Head of caudate nucleus (tissue), 42 donors: ENCODE measurements around the gene KCNMA1.

Source experiments
- DNase-seq, 42 donors: peaks; one replicate each; pipeline versions ENCODE4 v3.0.0 to v3.0.0-alpha.2; 2020 to 2021; ENCODE audit warnings: mixed read lengths in 7 of 42
- intact Hi-C: fragments of 100-400 bp; cut with DNase I; formaldehyde crosslinking; loops from one replicate; pipeline ENCODE4 v1.15.0; 2022

Gene KCNMA1

DNA sequence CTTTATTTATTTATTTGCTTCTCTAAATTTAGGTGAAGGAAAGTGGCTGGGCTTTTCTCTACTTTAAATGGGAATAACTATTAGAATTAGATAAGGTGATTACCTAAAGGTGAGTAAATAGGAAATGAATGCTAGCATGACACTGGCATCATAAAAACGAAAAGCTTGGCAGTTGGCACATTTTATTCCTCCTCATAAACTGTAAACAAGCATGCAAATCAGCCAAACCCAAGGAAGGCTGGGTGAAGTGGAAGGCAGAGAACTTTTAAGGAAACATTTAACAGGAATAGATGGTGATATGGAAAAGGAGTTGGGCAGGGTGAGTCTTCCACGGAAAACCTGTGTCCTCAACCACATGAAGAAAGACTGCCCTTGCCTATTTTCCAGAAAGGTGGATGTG, 669.1 kb downstream of the KCNMA1 start:
- no peak for DNase-seq
- intact Hi-C loops: no loop called here

DNA sequence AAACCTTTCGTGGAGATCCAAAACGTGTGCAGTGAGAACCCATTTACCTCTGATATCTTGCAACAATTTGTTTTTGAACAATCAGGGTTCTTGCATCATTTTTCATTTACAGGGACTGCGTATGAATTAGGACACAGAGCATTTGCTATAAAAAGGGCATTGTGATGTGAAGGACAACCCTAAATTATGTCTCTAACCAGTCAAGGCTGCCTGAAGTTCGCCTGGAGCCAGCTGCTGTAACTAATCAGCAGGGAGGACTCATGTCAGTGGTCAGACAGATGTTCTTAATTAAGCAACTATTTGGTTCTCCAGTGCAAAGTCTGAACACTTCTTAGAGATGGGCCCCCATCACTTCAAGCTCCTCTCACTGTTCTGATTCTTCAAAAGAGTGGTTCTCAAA, 674.8 kb downstream of the KCNMA1 start:
- no peak for DNase-seq
- intact Hi-C loops: no loop called here

DNA sequence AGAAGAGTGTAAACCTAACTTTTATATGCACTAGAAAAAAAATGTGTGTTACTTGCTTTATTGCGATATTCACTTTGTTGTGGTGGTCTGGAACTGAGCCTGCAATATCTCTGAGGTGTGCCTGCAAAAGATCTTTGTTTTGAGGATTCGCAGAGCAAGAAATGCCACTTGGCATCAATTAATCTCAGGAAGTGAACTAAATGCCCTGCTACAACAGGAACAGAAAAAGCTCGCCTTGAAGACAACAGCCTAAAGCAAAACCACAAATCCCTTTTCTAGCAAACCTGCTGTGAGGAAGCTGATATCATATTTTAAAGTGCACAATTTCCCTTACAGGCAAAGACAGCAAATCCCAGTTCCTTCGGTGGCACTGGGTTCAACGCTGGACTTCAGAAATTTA, 675.8 kb downstream of the KCNMA1 start:
- intact Hi-C loops: no loop called here
- DNase-seq: no peak

DNA sequence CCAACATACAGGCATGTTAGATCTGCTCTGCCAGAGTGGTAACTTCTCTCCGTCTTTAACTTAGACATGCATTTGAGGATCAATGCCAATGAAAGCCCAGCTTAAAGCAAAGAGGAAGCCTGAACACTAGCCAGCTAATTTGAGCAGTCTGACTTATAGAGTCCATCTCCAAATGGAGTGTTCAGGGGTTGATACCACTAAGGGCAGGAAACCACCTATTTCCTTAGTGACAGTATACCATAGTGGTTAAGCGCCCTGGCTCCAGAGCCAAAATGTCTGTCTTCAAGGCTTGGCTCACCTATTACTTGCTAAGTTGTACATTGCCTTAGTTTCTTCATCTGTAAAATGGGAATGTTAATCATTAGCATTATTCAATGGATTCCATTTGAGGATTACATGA, 678.5 kb downstream of the KCNMA1 start:
- intact Hi-C loops: no loop called here
- no peak for DNase-seq

DNA sequence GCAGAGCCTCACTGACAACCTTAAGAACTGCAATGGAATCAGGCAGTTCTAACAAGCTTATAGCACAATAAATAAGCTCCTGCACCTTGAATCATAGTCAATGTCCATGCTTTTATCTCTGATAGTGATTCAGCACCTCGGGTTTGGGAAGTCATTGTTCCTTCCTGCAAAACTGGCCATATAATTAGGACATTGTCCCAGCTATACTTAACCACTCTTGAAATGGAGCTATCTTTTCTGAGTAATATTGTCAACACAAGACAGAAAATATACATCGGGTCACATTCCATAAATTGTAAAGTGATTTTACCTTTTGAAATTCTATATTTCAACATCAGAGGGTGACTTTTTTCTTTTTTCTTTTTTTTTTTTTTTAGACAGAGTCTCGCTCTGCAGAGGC, 682.8 kb downstream of the KCNMA1 start:
- DNase-seq: no peak
- intact Hi-C loops: no loop called here

DNA sequence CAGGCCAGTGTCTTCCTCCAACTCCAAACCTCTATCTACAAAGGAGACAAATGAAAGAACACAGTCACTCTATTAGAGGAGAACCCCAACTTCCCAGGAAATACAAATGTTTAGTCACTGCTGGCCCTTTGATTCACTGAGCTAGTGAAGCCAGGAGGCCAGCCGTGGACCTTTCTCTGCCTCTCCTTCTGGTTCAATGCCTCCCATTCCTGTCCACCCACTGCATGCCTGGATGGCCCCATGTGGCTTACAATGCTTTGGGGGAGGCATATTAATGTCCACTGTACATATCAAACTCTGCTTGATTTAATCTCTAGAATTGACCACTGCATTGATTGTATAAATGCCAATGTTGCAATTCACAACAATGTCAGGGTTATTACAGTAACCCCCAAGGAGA, 687.3 kb downstream of the KCNMA1 start:
- intact Hi-C loops: no loop called here
- DNase-seq: no peak

DNA sequence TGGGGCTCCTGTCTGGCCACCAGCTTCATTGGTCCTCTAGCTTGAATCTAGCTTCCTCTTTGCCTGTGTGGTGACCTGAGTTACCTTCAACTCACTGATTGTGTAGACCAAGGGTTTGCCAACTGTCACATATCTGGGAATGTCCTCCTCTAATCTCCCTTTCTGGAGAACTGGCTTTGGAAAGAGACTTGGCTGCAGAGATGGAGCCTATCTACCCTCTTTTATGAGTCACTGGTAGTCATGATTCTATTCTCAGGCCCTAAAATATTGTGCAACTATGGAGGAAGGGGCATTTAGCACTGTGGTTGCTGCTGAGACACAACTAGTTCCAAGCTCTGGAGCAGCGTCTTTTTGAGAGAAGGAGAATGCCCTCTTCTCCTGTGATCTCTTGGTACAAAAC, 691.3 kb downstream of the KCNMA1 start:
- intact Hi-C loops: no loop called here
- no peak for DNase-seq

DNA sequence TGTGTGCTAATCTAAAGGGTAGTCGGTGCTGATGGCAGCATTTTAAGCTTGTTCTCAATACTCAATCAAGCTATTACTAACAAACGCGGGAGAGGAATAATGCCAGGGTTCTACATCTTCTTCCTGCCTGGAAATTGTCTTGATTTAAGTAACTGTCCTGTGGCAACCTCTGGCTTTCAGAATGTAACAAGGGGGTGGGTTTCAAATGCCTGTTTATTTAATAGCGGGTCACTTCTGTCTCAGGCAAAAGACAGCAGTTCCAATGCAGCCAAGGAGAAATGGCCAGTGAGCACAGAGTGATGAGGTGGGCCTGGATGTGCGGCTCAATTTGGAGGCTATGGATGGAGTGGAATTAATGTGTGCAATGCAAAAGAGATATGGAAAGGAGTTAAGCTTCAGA, 692.4 kb downstream of the KCNMA1 start:
- no peak for DNase-seq
- intact Hi-C loops: no loop called here

DNA sequence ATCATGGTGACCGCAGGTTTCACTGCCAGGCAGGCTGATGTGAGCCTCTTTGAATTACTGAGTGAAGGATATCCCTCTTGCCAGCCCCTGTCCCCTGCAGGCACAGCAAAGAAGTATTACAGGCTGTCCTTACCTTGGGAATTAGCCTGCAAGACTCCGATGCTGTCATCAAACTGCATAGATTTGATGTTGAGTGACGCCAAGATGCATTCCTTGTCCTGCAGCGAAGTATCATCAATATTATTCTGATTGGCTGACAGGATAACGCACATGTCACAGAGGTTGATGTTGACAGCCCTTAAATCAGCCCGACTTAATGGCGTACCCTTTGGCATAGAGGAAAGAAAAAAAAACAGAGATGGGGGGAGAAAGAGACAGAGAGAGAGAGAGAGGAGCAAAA, 693.0 kb downstream of the KCNMA1 start:
- intact Hi-C loops: no loop called here
- no peak for DNase-seq

DNA sequence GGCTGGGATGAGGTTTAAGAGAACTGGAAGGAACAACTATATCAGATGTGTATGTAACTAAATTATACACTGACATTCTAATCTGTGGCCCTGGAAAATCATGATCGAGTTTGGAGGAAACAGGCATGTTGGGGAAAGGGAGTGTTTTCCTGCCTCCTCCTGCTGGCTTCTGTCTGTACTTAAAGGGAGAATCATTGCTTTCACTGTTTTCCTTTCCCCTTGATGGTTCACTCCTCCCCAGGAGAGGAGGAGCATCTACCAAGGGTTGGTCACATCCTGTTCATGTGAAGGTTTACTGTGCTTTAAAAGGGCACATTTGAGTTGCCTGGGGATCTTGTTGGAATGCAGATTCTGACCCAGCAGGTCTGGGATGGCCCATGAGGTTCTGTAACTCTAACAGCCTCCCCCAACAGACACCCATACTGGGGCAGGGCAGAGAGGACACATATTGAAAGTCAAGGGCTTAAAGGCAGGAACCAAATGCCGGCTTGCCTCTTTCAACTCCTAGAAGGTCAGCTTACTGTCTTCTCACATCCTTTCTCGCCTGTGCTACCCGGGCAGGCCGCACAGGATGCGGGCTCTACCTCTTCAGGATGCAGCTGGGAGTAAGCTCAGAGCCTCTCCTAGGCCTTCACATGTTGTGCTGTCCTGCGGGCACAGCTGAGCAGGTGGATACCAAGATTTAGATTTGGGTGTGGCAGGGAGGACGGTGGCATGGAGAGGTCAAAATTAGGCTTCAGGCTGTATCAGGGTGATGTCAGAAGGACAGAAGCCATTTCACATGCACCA, 694.8 kb downstream of the KCNMA1 start:
- intact Hi-C loops: no loop called here
- no peak for DNase-seq

DNA sequence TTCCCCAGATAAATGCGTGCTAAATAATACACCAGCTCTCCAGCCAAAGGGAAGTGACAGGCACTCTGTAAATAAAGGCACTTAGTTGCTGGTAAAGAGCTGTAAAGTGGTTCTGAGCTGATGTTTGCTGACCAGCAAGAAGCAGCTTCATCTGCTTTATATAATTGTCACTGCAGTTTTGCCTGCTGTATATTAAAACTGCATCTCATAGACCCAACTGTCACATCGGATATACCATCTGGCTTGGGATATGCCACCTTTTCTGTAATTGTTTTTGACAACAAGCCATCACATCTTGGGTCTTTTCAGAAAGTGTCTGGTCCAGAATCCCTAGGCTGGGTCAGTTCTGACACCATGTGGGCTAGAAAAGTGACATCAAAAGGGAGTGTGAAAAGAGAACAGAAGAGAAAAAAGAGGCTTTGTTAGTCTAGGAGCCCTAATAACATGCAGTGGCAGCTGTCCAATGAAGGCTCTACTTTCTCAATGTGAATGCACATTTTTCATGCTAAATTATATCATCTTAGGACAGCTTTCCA, 697.6 kb downstream of the KCNMA1 start:
- intact Hi-C loops: no loop called here
- DNase-seq: peak in 5 of 42 donors; percentile 3 to 43 (median 13)

DNA sequence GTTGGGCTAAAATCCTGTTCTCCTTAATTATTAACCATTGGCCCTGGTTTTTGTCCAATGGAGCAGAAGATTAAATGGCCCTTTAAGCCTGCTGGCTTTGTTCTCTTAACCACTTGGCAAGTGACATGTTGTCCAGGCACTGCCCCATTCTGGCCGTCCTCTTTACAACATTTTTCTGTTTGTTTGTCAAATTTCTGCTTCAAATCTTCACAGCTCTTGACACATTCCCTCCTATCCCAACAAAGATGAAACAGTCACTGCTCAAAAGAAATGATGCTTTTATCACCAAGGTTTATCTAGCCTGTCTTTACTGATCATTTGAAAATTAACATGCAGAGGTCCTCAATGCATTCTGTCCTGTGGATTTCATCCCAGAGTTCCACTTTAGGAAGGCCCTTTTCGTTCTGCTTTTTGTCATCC, 700.4 kb downstream of the KCNMA1 start:
- DNase-seq: peak in 4 of 42 donors; percentile 6 to 11 (median 6)

DNA sequence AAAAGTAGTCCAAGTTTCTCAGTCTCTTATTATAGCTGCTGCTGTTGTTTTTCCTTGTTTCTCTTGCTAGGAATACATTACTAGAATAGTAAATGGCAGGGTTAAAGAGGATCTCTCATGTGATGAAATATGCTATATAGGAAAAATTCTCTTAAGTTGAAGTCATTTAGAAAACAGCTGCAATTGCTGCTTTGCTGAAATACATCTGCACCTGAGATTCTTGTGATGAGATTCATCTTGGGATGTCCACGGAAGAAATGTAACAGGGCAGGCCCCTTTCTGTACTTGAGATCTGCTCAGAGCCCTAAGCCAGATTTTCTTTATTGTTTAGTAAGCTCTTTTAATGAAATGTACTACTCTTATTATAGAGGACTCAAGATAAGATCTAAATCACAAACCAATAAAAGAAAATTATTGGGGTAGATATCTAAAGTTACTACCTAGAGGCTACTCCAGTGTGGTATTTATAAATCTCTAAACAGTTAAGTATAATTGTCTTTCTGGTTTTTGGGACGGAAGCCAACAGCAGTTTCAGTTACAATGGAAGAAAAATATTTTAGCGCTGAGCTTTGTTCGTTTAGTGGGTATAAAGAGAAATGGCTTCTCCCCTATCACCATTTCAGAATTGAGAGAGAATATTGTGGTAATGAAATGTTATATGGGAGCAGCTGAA, 701.5 kb downstream of the KCNMA1 start:
- DNase-seq: no peak
- intact Hi-C loops: no loop called here

More for the DNA sequence above, 700.4 kb downstream of the KCNMA1 start:
- intact Hi-C loops: no loop called here

DNA sequence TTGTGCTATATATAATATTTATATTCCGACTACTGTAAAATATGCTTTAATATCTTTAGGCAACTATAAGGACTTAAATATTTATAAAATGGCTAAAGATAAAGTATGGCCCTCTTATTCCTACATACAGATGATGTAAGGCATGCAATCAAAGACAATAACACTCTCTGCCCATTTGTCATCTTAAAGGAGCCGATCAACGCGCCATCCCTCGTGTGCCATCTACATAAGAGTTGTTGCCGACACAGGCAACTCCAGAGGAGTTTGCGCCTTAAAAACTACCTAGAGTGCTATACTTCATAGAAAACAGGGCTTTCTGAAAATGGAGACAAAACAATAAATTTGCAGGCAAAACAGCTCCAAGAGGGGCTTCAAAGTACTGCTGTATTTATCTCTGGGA, 709.0 kb downstream of the KCNMA1 start:
- no peak for DNase-seq
- intact Hi-C loops: no loop called here

DNA sequence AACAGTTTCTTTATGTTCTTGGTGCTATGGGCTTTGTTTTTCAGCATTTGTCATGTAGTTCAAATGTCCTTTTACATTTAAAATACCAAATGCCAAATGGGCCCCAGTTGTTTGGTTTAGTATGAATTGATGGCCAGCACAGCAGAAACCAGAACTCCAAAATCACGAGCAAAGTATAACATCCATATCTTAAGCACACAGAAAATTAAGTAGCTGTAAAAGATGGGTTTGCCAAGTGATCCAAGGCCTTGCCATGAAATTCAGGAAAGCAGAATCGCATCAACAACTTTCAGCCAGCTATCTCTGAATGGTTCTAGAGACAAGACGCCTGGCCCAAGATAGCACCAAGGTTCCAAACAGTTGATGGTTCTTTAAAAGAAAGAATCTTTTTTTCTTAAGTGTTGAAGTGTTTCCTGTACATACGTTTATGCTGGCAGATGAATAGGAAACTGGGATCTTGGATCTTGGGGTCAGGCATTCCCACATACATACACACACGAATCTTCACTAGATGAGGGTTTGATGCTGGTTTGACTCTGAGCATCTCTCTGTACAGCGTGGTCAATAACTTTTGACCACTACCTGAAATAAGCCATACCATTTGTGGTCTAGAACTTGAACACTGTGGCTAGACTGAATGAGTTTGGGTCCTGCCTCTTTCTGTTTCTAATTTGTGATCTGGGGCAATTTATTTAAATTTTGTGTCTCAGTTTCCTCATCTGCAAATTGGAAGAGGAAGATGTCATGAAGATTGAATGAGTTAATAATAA, 711.8 kb downstream of the KCNMA1 start:
- intact Hi-C loops: no loop called here
- DNase-seq: no peak

DNA sequence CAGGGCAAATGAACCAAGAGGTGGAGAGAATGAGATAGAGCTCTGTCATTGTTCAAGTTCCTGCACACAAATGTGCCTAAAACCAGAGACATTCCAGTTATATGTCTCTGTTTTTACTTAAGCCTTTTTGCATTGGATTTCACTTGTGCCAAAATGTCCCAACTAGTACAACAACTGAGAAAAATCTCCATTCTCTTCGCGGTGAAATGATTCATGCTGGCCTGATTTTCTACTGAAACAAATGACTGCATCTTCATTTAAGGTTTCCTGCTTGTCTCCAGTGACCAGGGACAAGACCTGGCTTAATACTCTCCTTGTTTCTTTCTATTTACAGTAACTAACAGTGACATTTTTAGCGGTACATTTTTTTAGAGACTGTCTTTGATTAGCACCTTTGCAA, 714.9 kb downstream of the KCNMA1 start:
- DNase-seq: no peak
- intact Hi-C loops: no loop called here

DNA sequence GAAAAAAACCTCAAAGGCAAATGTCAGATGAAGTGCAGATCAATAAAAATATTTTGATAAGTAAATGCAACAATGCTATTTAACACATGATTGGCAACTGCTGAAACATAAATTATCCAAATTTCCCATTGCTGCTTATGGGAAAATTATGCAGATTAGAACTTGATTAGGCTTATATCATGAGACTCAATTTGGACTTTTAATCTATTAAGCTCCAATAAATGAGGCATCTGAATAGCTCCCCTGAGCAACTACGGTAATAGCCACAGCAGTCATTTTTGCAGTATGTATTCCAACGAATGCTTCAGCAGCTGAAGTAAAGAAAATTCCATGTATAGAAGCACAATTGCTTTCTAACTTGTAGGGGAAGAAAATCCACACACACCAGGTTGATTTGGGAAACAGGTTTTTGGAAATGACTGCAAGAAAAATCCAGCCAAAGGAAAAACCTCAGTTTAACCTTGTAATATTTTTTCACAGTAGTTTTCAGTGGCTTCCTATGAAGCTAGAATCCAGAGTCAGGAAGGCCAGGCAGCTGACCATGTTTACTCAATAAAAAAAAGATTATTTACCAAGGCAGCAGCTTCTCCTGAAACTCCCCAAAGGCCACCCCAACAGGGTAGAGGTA, 716.1 kb downstream of the KCNMA1 start:
- DNase-seq: no peak
- intact Hi-C loops: no loop called here

DNA sequence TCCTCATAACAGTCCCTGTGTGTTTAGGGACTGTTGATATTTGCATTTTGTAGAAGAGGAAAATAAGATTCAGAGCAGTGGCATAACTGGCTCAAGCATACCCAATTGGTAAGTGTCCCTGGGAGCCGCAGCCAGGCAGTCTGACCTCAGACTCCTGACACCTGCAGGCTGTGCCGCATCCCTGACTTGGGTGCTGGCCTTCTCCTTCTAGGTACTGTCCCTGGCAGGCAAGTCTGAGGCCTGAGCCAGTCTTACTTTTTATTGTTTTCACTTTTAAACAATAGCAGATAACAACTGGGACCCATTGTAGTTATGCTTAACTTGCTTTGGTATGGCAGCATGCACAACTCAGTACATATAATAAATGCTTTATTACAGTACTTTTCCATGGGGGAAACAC, 717.0 kb downstream of the KCNMA1 start:
- no peak for DNase-seq
- intact Hi-C loops: no loop called here

DNA sequence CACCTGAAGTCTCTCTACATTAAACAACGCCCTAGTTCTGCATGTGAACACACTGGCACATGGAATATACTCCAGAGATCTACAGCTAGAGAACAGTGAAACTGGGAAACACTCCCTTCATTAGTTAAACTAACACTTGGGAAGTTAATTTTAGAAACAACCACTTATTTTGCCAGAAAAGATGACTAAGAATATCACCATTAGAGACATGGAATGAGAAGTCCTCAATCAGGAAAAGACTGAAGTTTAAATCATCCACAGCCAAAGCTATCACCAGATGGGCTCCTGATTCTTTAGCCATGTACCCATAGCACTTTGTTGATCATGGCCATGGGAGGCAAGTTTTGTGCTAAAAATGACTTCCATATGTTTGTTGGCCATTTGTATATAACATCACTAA, 719.5 kb downstream of the KCNMA1 start:
- no peak for DNase-seq
- intact Hi-C loops: no loop called here

DNA sequence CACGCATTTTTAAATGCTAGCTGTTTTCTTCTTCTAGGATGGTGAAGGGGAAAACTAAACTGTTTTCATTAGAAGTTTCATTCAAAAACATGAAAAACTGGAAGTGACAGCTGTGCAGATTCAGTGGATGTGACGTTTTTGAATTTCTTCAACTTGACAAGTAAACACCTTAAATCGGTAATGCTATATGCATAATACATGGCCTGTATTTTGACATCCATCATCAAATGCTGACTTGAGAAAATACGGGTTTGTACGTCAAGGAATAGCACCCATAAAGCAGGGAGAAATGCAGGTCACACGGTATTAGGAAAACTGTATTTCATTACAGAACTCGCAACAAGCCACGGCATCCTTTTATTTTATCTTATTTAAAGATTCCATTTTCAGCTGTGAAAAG, 720.5 kb downstream of the KCNMA1 start:
- DNase-seq: no peak
- intact Hi-C loops: no loop called here
